Measurements from ENCODE around the gene FCRLB.

DNA sequence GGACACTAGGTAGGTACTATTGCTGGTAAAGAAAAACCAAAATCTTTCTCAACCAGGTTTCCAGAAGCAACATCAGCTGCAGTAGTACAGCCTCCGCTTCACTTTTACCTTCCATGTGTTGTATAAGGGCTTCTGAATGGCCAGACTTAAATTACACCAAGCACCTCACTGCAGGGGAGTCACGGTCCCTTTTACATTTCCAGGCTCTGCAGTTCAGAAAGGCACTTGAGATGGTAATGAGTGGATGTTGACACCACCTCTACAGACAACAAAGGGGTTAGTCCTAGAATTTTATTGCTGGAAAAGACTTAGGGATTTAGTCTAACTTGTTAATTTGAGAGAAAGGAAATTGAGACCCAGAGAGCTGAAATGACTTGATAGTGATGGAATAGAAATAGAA, 16.3 kb downstream of the FCRLB start:
- no peak for TF ChIP-seq BHLHE40 (IDR thresholded peaks at IDR 0.05; ENCODE audit: borderline replicate concordance)
- TF ChIP-seq SUZ12 (IDR thresholded peaks at IDR 0.05) = no peak
